NCI-H2107 treated with DMSO at 0.1 percent for 48 hours (cell line): Measurements from ENCODE around the gene ALDH3A1.
"Not testable (repeated sequence)": the region's sequence is repeated elsewhere in the genome, so short reads cannot be mapped to it uniquely, and the experiment has no call there.

ENCODE experiments used
- DNase-seq: peaks from one replicate; lab custom pipeline; 2025; ENCODE audit not compliant: unreplicated experiment; lab: John Stamatoyannopoulos, UW

ALDH3A1 gene

GRCh38 chr17:19747829-19748806, at the start of gene ALDH3A1:
ALDH3A1 (minus strand) TSS chr17:19748298; CDS start chr17:19745129, 3,169 bp downstream.
- DNase-seq: no peak

DNA sequence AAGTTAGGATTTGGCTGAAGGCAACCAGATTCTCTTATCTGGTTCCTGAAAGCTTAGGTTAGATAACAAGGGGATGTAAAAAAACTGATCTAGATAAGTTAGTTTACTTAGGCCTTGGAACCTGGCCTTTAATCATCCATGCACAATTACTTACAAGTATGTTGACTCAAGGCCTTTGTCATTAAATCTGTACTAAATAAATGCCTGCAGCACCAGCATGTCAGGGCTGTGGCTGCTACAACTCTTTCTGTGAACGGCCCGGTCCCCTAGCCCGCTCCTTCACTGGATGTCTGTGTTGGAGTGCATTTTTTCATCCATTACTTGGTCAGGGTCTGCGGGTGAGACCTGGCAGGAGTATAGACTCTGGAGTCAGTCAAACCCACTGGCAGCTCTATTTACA, 48.4 kb upstream of the ALDH3A1 start:
- no peak for DNase-seq

DNA sequence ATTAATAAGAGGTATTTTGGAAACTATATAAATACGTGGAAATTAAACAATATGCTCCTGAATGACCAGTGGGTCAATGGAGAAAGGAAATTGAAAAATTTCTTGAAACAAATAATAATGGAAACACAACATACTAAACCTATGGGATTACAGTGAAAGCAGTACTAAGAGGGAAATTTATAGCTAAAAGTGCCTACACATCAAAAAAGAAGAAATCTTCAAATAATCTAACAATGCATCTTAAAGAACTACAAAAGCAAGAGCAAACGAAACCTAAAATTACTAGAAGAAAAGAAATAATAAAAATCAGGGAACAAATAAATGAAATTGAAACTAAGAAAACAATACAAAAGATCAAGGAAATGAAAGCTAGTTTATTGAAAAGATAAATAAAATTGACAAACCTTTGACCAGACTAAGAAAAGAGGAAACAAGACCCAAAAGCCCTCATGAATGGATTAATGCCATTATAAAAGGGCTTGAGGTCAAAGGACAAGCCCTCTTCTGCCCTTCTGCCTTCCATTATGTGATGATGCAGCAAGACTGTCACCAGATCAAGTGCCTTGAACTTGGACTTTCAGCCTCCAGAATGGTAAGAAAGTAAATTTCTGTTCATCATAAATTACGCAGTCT, 43.9 kb upstream of the ALDH3A1 start:
- DNase-seq: no peak

DNA sequence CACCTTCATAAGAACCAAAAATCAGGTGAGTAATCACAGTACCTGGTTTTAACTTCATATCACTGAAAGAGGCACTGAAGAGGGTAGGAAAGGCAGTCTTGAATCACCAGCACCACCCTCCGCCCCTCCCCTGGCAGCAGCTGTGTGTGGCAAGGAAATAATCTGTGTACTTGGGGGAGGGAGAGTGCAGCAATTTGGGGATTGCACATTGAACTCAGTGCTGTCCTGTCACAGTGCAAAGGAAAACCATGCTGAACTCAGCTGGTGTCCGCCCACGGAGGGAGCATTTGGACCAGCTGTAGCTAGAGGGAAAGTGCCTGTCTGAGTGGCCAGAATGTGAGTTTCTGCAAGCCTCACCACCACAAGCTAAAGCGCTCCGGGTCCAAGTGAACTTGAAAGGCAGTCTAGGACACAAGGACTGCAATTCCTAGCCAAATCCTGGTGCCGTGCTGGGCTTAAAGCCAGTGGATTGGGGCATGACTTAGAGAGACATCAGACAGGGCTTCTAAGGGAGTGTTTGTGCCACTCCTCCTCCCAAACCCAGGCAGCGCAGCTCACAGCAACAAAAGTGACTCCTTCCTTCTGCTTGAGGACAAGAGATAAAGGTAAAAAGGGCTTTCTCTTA, 39.7 kb upstream of the ALDH3A1 start:
- DNase-seq: no peak

GRCh38 chr17:19785854-19786253, 37.8 kb upstream of the ALDH3A1 start:
- no peak for DNase-seq

- DNase-seq: no peak
Measured at GRCh38 chr17:19781488-19782458, 33.7 kb upstream of the ALDH3A1 start.

GRCh38 chr17:19780846-19781245, 32.7 kb upstream of the ALDH3A1 start:
- no peak for DNase-seq

DNA sequence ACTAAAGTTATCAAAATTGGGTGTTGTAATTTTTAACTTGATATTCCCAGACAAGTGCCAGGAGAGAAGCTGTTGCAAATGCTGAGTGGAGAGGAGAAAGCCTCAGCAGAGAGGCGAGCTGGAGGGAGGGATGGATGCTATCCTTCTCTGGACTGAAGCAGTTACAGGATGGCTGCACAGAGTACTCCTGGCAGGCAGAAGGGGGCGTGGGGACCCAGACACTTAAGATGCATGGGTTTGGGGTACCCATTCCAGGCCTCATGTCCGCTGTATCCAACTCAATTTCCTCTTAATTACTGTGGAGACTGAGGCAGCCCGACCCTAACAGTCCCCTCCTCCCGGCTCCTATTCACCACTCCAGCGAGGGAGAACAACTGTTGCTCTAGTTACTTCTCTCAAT, 25.4 kb upstream of the ALDH3A1 start:
- no peak for DNase-seq

DNA sequence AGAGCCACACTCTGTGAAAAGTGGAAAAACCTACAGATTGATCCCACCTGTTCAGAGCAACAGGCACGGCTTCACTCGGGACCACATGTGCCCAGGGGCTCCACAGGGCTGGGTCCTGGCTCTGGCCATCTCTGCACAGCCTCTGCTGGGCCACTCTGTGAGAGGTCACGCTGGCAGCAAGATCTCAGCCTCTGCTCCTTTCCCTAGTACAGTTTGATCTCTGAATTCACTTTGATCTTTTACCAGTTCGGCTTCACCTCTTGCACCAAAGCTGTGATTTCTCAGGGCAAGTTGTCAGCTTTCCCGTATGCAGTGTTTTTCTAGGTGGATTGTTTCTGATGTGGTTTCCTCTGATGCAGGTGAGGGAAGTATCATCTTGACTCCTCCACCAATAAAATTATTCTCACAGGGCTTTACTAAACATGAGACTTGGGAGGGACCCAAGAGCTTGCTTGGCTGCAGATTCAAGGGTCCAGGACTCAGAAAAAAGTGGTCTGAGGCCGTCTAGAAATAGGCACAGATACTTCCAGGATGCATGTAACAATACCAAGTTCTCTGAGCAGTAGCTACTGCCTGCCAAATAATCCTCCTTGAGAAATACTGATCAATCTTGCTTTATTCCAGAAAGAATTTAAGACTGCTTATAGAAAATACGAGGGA, 24.0 kb upstream of the ALDH3A1 start:
- no peak for DNase-seq

GRCh38 chr17:19770985-19771735, 23.1 kb upstream of the ALDH3A1 start:
- no peak for DNase-seq

DNA sequence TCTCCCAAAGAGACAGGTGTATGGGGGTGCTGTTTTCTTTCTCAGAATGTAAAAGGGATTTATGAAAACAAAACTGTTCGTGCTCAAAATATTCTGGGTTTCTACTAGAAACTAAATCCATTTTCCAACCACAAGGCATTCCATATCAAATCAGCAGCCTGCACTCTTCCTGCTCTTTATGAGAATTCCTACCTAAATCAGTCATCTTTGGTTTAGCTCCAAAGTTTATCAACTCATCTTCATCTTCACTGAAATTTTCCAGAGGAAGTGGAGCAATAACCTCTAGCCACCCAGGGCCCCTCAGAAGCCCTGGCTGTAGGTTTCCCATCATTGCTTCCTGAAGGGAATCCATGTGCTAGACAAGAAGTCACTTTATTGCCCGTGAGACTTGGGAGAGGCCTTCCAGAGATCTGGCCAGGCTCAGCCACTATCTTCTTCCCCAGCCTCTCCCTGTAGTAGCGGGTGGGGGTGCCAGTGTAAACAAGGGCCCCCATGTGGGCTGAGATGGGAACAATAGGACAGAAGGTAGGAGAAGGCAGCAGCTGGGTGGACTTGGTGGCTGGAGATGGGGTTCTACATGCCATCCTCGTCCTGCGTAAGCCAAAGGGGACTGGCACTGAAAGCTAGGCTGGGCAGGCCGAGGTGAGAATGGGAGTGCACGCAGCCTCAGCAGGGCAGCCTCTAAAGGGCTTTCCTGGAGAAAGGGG, 22.0 kb upstream of the ALDH3A1 start:
- no peak for DNase-seq

DNA sequence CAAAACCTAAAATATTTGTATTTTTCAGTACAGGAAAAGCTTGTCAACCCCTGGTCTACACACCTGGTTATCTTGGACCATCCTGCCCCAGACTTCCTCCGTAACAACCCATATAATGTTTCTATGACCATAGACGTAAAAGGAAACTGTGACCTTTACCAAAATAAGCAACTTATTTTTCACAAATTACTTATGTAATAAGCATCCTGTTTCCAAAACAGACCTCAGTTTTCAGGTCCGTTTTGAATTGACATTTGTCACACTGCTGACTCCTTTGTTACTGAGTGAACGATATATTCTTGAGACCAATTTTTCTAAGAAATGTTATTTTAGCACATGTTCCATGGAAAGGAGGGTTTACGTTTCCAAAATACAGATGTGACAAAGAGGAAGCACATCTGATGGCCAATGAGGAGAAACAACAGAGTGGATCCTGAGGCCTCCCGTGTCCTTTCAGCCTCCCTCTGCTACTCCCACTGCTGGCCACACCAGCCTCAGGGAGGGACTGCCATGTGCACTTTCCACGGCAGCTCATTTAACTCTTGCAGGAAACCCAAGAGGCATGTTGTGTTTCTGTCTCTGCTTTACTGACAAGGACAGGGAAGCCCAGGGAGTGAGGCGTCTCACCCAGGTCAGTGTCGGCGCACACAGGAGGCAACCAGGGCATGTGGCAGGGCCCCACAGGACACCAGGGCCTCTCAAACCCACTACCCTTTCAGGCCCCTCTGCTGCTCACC, 20.1 kb upstream of the ALDH3A1 start:
- DNase-seq: no peak

- no peak for DNase-seq
Measured at GRCh38 chr17:19766421-19767270, 18.5 kb upstream of the ALDH3A1 start.

DNA sequence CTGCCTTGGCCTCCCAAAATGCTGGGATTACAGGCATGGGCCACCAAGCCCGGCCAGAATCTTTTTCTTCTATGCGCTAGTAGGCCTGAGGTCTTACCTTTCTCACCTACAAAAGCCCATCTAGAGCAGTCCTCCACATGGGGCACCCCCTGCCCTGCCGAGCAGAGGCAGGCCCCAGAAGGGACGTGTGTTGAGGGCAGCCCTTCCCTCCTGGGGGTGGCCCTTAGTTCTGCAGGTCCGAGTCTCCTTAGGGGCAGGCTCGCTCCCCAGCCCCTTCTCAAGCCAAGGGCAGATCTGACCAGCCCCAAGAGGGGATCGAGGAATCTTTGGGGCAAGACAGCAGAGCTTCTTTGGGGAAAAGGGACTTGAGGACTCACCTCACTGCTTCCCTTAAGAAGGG, 17.9 kb upstream of the ALDH3A1 start:
- no peak for DNase-seq

GRCh38 chr17:19763991-19764390, 15.9 kb upstream of the ALDH3A1 start:
- not testable (repeated sequence) for DNase-seq

- DNase-seq: no peak
Measured at GRCh38 chr17:19763416-19763815, 15.3 kb upstream of the ALDH3A1 start.

DNA sequence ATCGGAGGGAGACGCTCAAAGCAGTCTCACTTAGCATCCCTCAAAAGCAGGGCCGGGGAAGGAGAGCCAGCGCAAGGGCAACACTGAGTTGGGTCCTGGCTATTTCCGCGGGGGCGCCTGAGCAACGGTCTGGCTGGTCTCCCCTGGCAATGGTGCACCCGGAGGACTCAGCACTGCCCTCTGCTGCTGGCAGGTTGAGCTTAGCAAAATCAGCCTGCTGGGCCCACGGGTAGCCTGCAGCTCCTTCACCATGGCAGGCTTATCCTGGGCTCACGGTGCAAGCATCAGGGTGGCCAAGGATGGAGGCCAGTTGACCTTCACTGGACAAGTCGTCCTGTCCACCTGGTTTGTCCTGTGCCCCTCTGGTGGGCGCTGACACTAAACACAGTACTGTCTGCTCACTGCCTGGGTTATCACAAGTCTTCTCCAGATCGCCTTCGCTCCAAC, 14.4 kb upstream of the ALDH3A1 start:
- DNase-seq: no peak
